Heart left ventricle (tissue), 16 donors: Measurements from ENCODE around the gene OPCML. TPM values are rescaled to one million over a fixed set of nuclear protein-coding genes. Genes with fewer than 3 reads are reported as not detected.

Experiments
- ATAC-seq, 4 donors: fragments of 200-7000 bp; cut with Tn5 transposase; one replicate each; pipeline ENCODE4 v1.9.1; 2020 to 2022; ENCODE audit warnings: moderate library complexity in 4 of 4, mild to moderate bottlenecking in 3 of 4, moderate number of reproducible peaks in 1 of 4
- DNase-seq, 5 donors: peaks; one replicate each; pipeline ENCODE4 v3.0.0-alpha.2; 2020
- H3K27ac ChIP-seq, 12 donors: fragments of 200-600 bp; sonication (generic) in 4 of 12; one replicate each; pipeline versions ENCODE4 v1.5.0 to v1.8.0; 2016 to 2022; ENCODE audit warnings: mild to moderate bottlenecking in 2 of 12
- H3K27me3 ChIP-seq, 9 donors: fragments of 200-600 bp; sonication (generic) in 2 of 9; one replicate each; pipeline versions ENCODE4 v1.5.1 to v1.8.0; 2016 to 2022; ENCODE audit warnings: mild to moderate bottlenecking in 3 of 9
- H3K36me3 ChIP-seq, 9 donors: fragments of 200-600 bp; sonication (generic) in 2 of 9; one replicate each; pipeline versions ENCODE4 v1.5.0 to v1.8.0; 2018 to 2022; ENCODE audit warnings: mild to moderate bottlenecking in 2 of 9
- H3K4me1 ChIP-seq, 12 donors: fragments of 200-600 bp; sonication (generic) in 4 of 12; one replicate each; pipeline versions ENCODE4 v1.5.0 to v1.8.0; 2016 to 2022; ENCODE audit warnings: mild to moderate bottlenecking in 3 of 12
- H3K4me3 ChIP-seq, 12 donors: fragments of 200-600 bp; sonication (generic) in 4 of 12; one replicate each; pipeline versions ENCODE4 v1.5.0 to v1.8.0; 2017 to 2022; ENCODE audit warnings: mild to moderate bottlenecking in 9 of 12, moderate library complexity in 4 of 12
- H3K9me3 ChIP-seq, 12 donors: fragments of 200-600 bp; sonication (generic) in 4 of 12; one replicate each; pipeline versions ENCODE4 v1.5.0 to v1.8.0; 2016 to 2022; ENCODE audit warnings: mild to moderate bottlenecking in 1 of 12
- POLR2A ChIP-seq, 2 donors: fragments of 450-650 bp; IDR thresholded peaks; one replicate each; pipeline ENCODE4 v1.6.1; 2017; ENCODE audit warnings: antibody characterized with exemption in 2 of 2, mild to moderate bottlenecking in 2 of 2, moderate library complexity in 2 of 2
- WGBS, 4 donors: extraction: QIAGEN DNeasy Blood & Tissue Kit in 2 of 4; methylation state at CpG; one replicate each; pipeline versions ENCODE4 v1.1.5 to v1.1.7; 2013 to 2018; 5-methylcytosine and 5-hydroxymethylcytosine counted together
- intact Hi-C, 10 donors: fragments of 100-400 bp; cut with DNase I; formaldehyde crosslinking; loops; one replicate each; pipeline versions ENCODE4 v1.11.1 to v1.14.2; 2022
- polyA plus RNA-seq, 2 donors: library from polyadenylated mRNA; stranded (reverse); fragments of 200-250 nt; gene quantifications; one replicate each; pipeline ENCODE4 v1.2.3, GENCODE V29; 2013
- total RNA-seq, 9 donors: library from RNA; depleted of rRNA in 2 of 9; stranded (reverse); fragments of >200 nt in 2 of 9; fragmentation: NEBNext Ultra II Directional in 3 of 9; extraction: Animal tissue kit (Norgen Biotek cat#: 25700) in 3 of 9; gene quantifications; one replicate each; pipeline versions ENCODE4 v1.1.0 to v1.2.4, GENCODE V29; 2016 to 2023
- TF ChIP-seq, protein P1 (sequence below), 12 donors: fragments of 200-600 bp; sonication (generic) in 4 of 12; IDR thresholded peaks; one replicate each; pipeline versions ENCODE4 v1.5.0 to v1.8.0; 2018 to 2022; ENCODE audit warnings: antibody characterized with exemption in 12 of 12, mild to moderate bottlenecking in 5 of 12
- donor health status: ischemic (EF 13 %, LVEDD 7.1; RV severe dilation, severe dysfunction).
- donor health status: healthy with polysubstance abuse.
- donor health status: DM: no; HTN: yes; CAD: no.
- donor health status: DM: no; HTN: no; CAD: no.
- donor health status: ischemic (EF 25% LVEDD 6.9; RV normal size, moderate dysfunction).
- donor health status: ischemic (EF 25% LVEDD 5.7; RV mildly dilated, moderate dysfunction).
- donor health status: healthy.
- donor health status: DM: yes; HTN: yes; CAD: no.
- donor health status: ischemic (EF 35%, LVEDD 5.7; RV mildly dilated, moderate dysfunction).
- donor health status: nonischemic (EF 11% LVEDD 7.7; RV severe dilation, severe dysfunction).
- donor health status: DM: yes; HTN: yes; CAD: no.
- donor health status: PGD.
- donor health status: ischemic (EF 29% LVEDD 5.4; RV normal size, mild dysfunction).
- donor health status: nonischemic (EF 23%, LVEDD 6.1; RV moderate dilation, normal function).

OPCML gene
- total and polyA plus RNA-seq, 11 donors, result 0.04 to 1.3 (median 0.23) TPM; not detected in 3

GRCh38 chr11:132751516-132752250 is 780.6 kb downstream of the OPCML start:
- DNase-seq, result no peak
- no peaks in the 10 kb centered on the region for H3K36me3 ChIP-seq
- no peaks in the 10 kb centered on the region for H3K4me1 ChIP-seq
- intact Hi-C loops, result no loop called here
- WGBS, 4 donors, result 53 to 71% (median 59%) methylated on average over 3 of the region's 3 CpGs
- no peak for ATAC-seq
- H3K27me3 ChIP-seq, result peaks cover 0 to 7% (median 0%) of the 10 kb centered on the region in 9 donors
- no peak for TF ChIP-seq POLR2A (IDR thresholded peaks at IDR 0.05)
- TF ChIP-seq, protein P1, sequence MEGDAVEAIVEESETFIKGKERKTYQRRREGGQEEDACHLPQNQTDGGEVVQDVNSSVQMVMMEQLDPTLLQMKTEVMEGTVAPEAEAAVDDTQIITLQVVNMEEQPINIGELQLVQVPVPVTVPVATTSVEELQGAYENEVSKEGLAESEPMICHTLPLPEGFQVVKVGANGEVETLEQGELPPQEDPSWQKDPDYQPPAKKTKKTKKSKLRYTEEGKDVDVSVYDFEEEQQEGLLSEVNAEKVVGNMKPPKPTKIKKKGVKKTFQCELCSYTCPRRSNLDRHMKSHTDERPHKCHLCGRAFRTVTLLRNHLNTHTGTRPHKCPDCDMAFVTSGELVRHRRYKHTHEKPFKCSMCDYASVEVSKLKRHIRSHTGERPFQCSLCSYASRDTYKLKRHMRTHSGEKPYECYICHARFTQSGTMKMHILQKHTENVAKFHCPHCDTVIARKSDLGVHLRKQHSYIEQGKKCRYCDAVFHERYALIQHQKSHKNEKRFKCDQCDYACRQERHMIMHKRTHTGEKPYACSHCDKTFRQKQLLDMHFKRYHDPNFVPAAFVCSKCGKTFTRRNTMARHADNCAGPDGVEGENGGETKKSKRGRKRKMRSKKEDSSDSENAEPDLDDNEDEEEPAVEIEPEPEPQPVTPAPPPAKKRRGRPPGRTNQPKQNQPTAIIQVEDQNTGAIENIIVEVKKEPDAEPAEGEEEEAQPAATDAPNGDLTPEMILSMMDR (IDR thresholded peaks at IDR 0.05), result no peak
- peaks cover 0 to 4% (median 0%) of the 10 kb centered on the region in 12 donors for H3K9me3 ChIP-seq
- no peak overlapping the region for H3K27ac ChIP-seq
- H3K4me3 ChIP-seq, result no peak overlapping the region

GRCh38 chr11:132746305-132746704 is 786.0 kb downstream of the OPCML start:
- intact Hi-C loops, result no loop called here
- Histone ChIP-seq H3K4me3 (no peak overlapping the region), H3K4me1 (no peaks in the 10 kb centered on the region), H3K36me3 (no peaks in the 10 kb centered on the region), H3K9me3 (no peaks in the 10 kb centered on the region), H3K27me3 (peaks cover 0 to 10% (median 0%) of the 10 kb centered on the region in 9 donors), H3K27ac (no peak overlapping the region)
- DNase-seq (no peak), ATAC-seq (no peak)
- 69 to 90% (median 77%) methylated on average over 5 of the region's 5 CpGs for WGBS, 4 donors
- TF ChIP-seq POLR2A (IDR thresholded peaks at IDR 0.05), result no peak
- TF ChIP-seq, protein P1 (IDR thresholded peaks at IDR 0.05), result no peak

- ATAC-seq (no peak), DNase-seq (no peak)
- Histone ChIP-seq H3K4me3 (no peak overlapping the region), H3K9me3 (no peaks in the 10 kb centered on the region), H3K4me1 (no peaks in the 10 kb centered on the region), H3K27ac (no peak overlapping the region), H3K27me3 (peaks cover 0 to 10% (median 0%) of the 10 kb centered on the region in 9 donors), H3K36me3 (no peaks in the 10 kb centered on the region)
- intact Hi-C loops, result no loop called here
- TF ChIP-seq, protein P1 (IDR thresholded peaks at IDR 0.05), result no peak
- TF ChIP-seq POLR2A (IDR thresholded peaks at IDR 0.05), result no peak
- WGBS, 4 donors, result 65 to 80% (median 75%) methylated on average over 1 of the region's 1 CpG
These were observed 787.0 kb downstream of the OPCML start for GRCh38 chr11:132745306-132745705.

DNA sequence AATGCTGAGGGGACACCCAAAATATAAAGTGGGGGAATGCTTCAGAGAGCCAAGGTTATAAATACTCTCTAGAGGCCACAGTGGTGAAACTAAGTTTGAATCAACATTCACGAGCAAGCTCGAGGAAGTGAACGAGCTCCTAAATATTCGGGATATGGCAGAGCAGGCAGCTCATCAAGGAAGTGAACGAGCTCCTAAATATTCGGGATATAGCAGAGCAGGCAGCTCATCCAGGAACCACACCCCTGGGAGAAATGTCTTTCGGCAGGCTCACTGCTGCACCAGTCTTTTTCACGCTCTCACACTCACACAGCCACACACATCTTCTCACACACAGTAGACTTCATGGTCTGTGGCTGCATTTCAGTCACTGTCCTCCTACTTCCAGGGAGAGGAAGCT is 787.5 kb downstream of the OPCML start:
- no peak for DNase-seq

More for the DNA sequence above, 787.5 kb downstream of the OPCML start:
- TF ChIP-seq POLR2A (IDR thresholded peaks at IDR 0.05), result no peak
- TF ChIP-seq, protein P1 (IDR thresholded peaks at IDR 0.05), result no peak
- no peak for ATAC-seq
- intact Hi-C loops, result no loop called here
- Histone ChIP-seq H3K9me3 (no peaks in the 10 kb centered on the region), H3K4me3 (no peak overlapping the region), H3K4me1 (no peaks in the 10 kb centered on the region), H3K27ac (no peak overlapping the region), H3K27me3 (peaks cover 0 to 10% (median 0%) of the 10 kb centered on the region in 9 donors), H3K36me3 (no peaks in the 10 kb centered on the region)
- 49 to 63% (median 56%) methylated on average over 8 of the region's 8 CpGs for WGBS, 4 donors
